SU-DHL-6 (cell line): ENCODE data around the gene PKDCC.

Experiments
- H2AFZ ChIP-seq: fragments of 200-600 bp; sonication (generic); 2 replicates; pipeline ENCODE4 v1.6.1; 2014; ENCODE audit warnings: low read depth, mild to moderate bottlenecking, moderate library complexity, mixed read lengths, antibody characterized with exemption, low read length; ENCODE audit not compliant: severe bottlenecking
- H3F3A ChIP-seq: fragments of 200-600 bp; shearing (Covaris generic); 2 replicates; pipeline ENCODE4 v1.6.0; 2016; ENCODE audit warnings: antibody characterized with exemption, mild to moderate bottlenecking; ENCODE audit not compliant: insufficient read depth
- H3K27ac ChIP-seq: fragments of 200-600 bp; sonication (generic); 2 replicates; pipeline ENCODE4 v1.5.1; 2016; ENCODE audit warnings: low read depth, mild to moderate bottlenecking, low read length, moderate library complexity, mixed read lengths
- H3K27me3 ChIP-seq: fragments of 200-600 bp; sonication (generic), shearing (Covaris generic); 2 replicates; pipeline ENCODE4 v1.6.0; 2014; ENCODE audit warnings: mild to moderate bottlenecking, low read length
- H3K36me3 ChIP-seq: fragments of 200-600 bp; sonication (generic); 2 replicates; pipeline ENCODE4 v1.6.1; 2014; ENCODE audit warnings: mild to moderate bottlenecking, low read length, mixed read lengths
- H3K4me2 ChIP-seq: fragments of 300-600, 200-600 bp; shearing (Covaris generic), sonication (generic); 2 replicates; pipeline ENCODE4 v1.6.0; 2014; ENCODE audit warnings: low read length, low read depth, mild to moderate bottlenecking; ENCODE audit not compliant: poor library complexity, severe bottlenecking
- H3K4me3 ChIP-seq: fragments of 200-600 bp; sonication (generic); 2 replicates; pipeline ENCODE4 v1.5.1; 2014; ENCODE audit warnings: antibody characterized with exemption, low read length, mild to moderate bottlenecking, mixed read lengths; ENCODE audit not compliant: insufficient read depth, poor library complexity, severe bottlenecking
- H3K79me2 ChIP-seq: fragments of 200-600 bp; sonication (generic); 2 replicates; pipeline ENCODE4 v1.6.1; 2014; ENCODE audit warnings: mild to moderate bottlenecking, low read length, moderate library complexity; ENCODE audit not compliant: insufficient read depth
- H3K9ac ChIP-seq: fragments of 200-600 bp; sonication (generic); 2 replicates; pipeline ENCODE4 v1.7.0; 2014; ENCODE audit warnings: mild to moderate bottlenecking, low read length
- H3K9me2 ChIP-seq: fragments of 200-600 bp; sonication (generic); replicated peaks from 2 replicates; pipeline ENCODE4 v1.6.1; 2014; ENCODE audit warnings: low read length; ENCODE audit not compliant: insufficient read depth
- H3K9me3 ChIP-seq: fragments of 200-600 bp; sonication (generic); 2 replicates; pipeline ENCODE4 v1.6.1; 2014; ENCODE audit warnings: low read length, mixed read lengths; ENCODE audit not compliant: insufficient read depth
- H4K20me1 ChIP-seq: fragments of 200-600 bp; sonication (generic); 2 replicates; pipeline ENCODE4 v1.6.1; 2014; ENCODE audit warnings: low read depth, mild to moderate bottlenecking, antibody characterized with exemption, low read length, moderate library complexity, mixed read lengths
- EZH2phosphoT487 ChIP-seq: fragments of 200-600 bp; sonication (generic), shearing (Covaris generic); conservative IDR thresholded peaks from 2 replicates; pipeline ENCODE4 v1.6.1; 2018; ENCODE audit warnings: mild to moderate bottlenecking, antibody characterized with exemption, low read length, moderate library complexity, mixed read lengths
- TF ChIP-seq, protein P1 (sequence below): fragments of 200-600 bp; sonication (generic); IDR thresholded peaks from one replicate; pipeline ENCODE4 v1.5.1; 2017; ENCODE audit warnings: antibody characterized with exemption, mild to moderate bottlenecking, low read length, moderate library complexity; ENCODE audit not compliant: insufficient read depth, poor library complexity, severe bottlenecking

The PKDCC gene

DNA sequence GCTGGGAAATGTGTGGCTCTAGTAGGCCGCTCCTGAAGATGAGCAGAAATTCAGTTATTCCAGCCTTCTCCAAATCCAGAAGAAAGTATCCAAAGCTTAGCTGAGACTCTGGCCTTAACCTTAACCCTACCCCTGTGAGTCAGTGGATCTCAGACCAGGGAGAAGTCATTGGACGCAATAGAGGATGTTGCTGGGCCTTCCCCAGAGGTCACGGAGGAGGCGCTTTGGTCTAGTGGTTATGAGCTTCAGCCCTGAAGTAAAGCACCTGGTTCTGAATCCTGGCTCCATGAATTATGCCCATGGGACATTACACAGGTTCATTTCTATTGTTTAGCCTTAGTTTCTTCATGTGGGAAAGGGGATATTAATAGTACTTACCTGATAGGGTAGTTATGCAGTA lies 24.0 kb downstream of the PKDCC start:
- H3F3A ChIP-seq = no peaks in the 10 kb centered on the region
- no peak overlapping the region for H3K4me3 ChIP-seq
- no peak overlapping the region for H3K27ac ChIP-seq
- no peaks in the 10 kb centered on the region for H3K9me3 ChIP-seq
- no peaks in the 10 kb centered on the region for H3K9me2 ChIP-seq
- no peak overlapping the region for H3K9ac ChIP-seq
- no peaks in the 10 kb centered on the region for H3K36me3 ChIP-seq
- TF ChIP-seq, protein P1, sequence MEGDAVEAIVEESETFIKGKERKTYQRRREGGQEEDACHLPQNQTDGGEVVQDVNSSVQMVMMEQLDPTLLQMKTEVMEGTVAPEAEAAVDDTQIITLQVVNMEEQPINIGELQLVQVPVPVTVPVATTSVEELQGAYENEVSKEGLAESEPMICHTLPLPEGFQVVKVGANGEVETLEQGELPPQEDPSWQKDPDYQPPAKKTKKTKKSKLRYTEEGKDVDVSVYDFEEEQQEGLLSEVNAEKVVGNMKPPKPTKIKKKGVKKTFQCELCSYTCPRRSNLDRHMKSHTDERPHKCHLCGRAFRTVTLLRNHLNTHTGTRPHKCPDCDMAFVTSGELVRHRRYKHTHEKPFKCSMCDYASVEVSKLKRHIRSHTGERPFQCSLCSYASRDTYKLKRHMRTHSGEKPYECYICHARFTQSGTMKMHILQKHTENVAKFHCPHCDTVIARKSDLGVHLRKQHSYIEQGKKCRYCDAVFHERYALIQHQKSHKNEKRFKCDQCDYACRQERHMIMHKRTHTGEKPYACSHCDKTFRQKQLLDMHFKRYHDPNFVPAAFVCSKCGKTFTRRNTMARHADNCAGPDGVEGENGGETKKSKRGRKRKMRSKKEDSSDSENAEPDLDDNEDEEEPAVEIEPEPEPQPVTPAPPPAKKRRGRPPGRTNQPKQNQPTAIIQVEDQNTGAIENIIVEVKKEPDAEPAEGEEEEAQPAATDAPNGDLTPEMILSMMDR = no peak
- no peak for TF ChIP-seq EZH2phosphoT487
- H3K27me3 ChIP-seq = no peaks in the 10 kb centered on the region
- no peaks in the 10 kb centered on the region for H4K20me1 ChIP-seq
- H2AFZ ChIP-seq = no peak overlapping the region
- no peaks in the 10 kb centered on the region for H3K79me2 ChIP-seq
- no peak overlapping the region for H3K4me2 ChIP-seq

DNA sequence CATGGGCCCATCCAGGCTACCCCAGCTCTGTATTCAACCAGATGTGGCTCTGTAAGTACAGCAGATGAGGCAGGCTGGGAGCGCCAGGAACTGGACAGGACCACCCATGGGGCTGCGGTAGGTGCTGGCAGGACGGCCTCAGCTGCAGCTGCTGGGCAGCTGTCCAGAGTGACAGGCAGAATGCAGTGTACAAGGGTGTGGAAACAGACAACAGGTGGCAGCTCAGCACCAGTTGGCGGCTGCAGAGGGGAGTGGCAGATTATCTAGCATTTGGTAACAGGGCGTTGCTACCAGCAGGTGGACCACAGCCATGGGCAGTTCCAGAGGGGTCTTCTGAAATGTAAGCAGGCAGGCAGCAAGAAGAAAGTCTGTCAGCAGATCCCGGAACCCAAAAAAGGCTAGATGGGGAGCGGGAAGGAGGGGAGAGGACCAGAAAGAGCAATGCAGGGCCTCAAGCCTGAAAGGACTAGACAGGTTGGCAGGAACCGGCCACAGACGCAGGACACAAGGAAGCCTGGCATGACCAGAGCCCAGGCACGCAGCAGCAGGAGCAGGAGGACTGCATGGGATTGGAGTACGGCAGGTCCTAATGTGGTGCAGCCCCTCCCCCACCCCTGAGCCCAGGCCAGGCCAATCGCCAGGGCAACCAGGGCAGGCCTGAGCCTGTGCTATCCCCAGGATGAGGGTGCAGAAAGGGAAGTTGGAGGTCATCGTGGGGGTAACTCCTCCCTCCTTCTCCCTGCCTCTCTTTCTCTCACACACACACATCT lies 24.7 kb downstream of the PKDCC start:
- H3K79me2 ChIP-seq = no peaks in the 10 kb centered on the region
- no peaks in the 10 kb centered on the region for H3K9me2 ChIP-seq
- H3K4me2 ChIP-seq = no peak overlapping the region
- H3K9ac ChIP-seq = no peak overlapping the region
- H3F3A ChIP-seq = no peaks in the 10 kb centered on the region
- no peak overlapping the region for H3K27ac ChIP-seq
- H2AFZ ChIP-seq = no peak overlapping the region
- H3K27me3 ChIP-seq = no peaks in the 10 kb centered on the region
- no peaks in the 10 kb centered on the region for H3K36me3 ChIP-seq
- H4K20me1 ChIP-seq = no peaks in the 10 kb centered on the region
- no peak for TF ChIP-seq EZH2phosphoT487
- TF ChIP-seq, protein P1 = no peak
- H3K9me3 ChIP-seq = no peaks in the 10 kb centered on the region
- H3K4me3 ChIP-seq = no peak overlapping the region

DNA sequence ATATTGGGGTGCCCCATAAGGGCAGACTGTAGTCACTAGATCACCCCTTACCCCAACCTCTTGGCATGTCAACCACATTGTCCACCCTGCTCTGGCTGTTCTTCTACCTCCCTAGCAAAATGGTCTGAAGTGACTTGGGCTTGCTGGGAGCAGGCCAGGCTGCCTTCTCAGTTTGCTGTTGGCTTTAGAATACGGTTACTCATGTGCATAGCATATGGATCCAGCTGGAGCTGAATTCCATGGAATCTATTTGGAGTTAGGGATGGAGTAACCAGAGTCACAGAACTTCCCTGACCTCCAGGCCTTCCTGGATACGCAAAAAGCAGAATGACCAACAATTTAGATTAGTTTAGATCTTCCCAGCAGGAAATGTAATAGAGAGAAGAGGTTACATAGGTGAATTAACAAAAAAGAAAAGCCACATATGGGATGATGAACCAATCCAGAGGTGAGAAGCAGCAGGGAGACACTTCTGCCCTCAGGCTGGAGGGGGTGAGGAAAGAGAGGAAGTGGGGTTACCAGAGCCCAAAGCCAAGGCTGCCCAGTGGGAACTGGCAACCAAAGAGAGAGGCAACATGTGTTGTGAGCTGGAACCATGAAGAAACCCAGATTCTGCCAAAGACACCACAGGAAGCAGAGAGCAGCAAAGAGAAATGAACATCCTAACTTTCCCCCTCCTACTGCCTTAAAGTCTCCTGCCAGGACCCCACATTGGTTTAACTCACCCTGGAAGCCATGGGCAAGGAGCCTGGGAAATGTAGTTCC lies 26.1 kb downstream of the PKDCC start:
- TF ChIP-seq EZH2phosphoT487 = no peak
- TF ChIP-seq, protein P1 = no peak
- no peaks in the 10 kb centered on the region for H3K36me3 ChIP-seq
- no peaks in the 10 kb centered on the region for H3K79me2 ChIP-seq
- H3F3A ChIP-seq = no peaks in the 10 kb centered on the region
- no peaks in the 10 kb centered on the region for H3K27me3 ChIP-seq
- H3K27ac ChIP-seq = no peak overlapping the region
- no peak overlapping the region for H3K4me3 ChIP-seq
- no peak overlapping the region for H3K4me2 ChIP-seq
- H4K20me1 ChIP-seq = no peaks in the 10 kb centered on the region
- no peak overlapping the region for H2AFZ ChIP-seq
- H3K9ac ChIP-seq = no peak overlapping the region
- no peaks in the 10 kb centered on the region for H3K9me2 ChIP-seq
- H3K9me3 ChIP-seq = no peaks in the 10 kb centered on the region
